ENCODE results near the gene VCL. TPM values are rescaled to one million over a fixed set of nuclear protein-coding genes. Genes with fewer than 3 reads are reported as not detected.

VCL gene
- total and polyA plus RNA-seq, 8 donors = 8.6 to 51.7 (median 28.5) TPM

- 80 to 89% methylated on average over 3 of the region's 3 CpGs for WGBS, 2 donors
- no peak for TF ChIP-seq CTCF (IDR thresholded peaks at IDR 0.05)
- Histone ChIP-seq H3K27me3 (no peaks in the 10 kb centered on the region), H3K4me1 (peaks cover 0 to 4% (median 3%) of the 10 kb centered on the region in 3 donors), H3K27ac (no peak overlapping the region), H3K36me3 (peaks cover 0 to 42% (median 19%) of the 10 kb centered on the region in 3 donors), H3K9me3 (no peaks in the 10 kb centered on the region), H3K4me3 (no peak overlapping the region)
- intact Hi-C loops (cut with DNase I) = no loop called here
- DNase-seq (no peak), FAIRE-seq (no peak), ATAC-seq (no peak)
These were observed 101.5 kb downstream of the VCL start for GRCh38 chr10:74099420-74099819.

GRCh38 chr10:74099836-74100235 is 101.9 kb downstream of the VCL start:
- no peak for TF ChIP-seq CTCF (IDR thresholded peaks at IDR 0.05)
- no peak overlapping the region for H3K4me3 ChIP-seq
- WGBS, 2 donors = 94 to 95% methylated on average over 3 of the region's 3 CpGs
- no peaks in the 10 kb centered on the region for H3K9me3 ChIP-seq
- intact Hi-C loops (cut with DNase I) = no loop called here
- H3K27me3 ChIP-seq = no peaks in the 10 kb centered on the region
- peaks cover 0 to 42% (median 19%) of the 10 kb centered on the region in 3 donors for H3K36me3 ChIP-seq
- FAIRE-seq = no peak
- no peak for ATAC-seq
- no peak for DNase-seq
- H3K27ac ChIP-seq = no peak overlapping the region
- peaks cover 0 to 4% (median 3%) of the 10 kb centered on the region in 3 donors for H3K4me1 ChIP-seq

- intact Hi-C loops (cut with DNase I) = no loop called here
- 86 to 92% methylated on average over 11 of the region's 11 CpGs for WGBS, 2 donors
- no peak overlapping the region for H3K27ac ChIP-seq
- peaks cover 3 to 57% (median 13%) of the 10 kb centered on the region in 3 donors for H3K36me3 ChIP-seq
- H3K4me1 ChIP-seq = no peaks in the 10 kb centered on the region
- TF ChIP-seq CTCF (IDR thresholded peaks at IDR 0.05) = no peak
- H3K9me3 ChIP-seq = no peaks in the 10 kb centered on the region
- H3K27me3 ChIP-seq = no peaks in the 10 kb centered on the region
- no peak for DNase-seq
- H3K4me3 ChIP-seq = no peak overlapping the region
- no peak for ATAC-seq
- no peak for FAIRE-seq
These were observed 105.8 kb downstream of the VCL start for GRCh38 chr10:74103560-74104258.

GRCh38 chr10:74104480-74104879 is 106.6 kb downstream of the VCL start:
- Histone ChIP-seq H3K9me3 (no peaks in the 10 kb centered on the region), H3K36me3 (peaks cover 3 to 58% (median 13%) of the 10 kb centered on the region in 3 donors), H3K4me1 (no peaks in the 10 kb centered on the region), H3K4me3 (no peak overlapping the region), H3K27me3 (no peaks in the 10 kb centered on the region), H3K27ac (no peak overlapping the region)
- DNase-seq (no peak), ATAC-seq (no peak), FAIRE-seq (no peak)
- no peak for TF ChIP-seq CTCF (IDR thresholded peaks at IDR 0.05)
- intact Hi-C loops (cut with DNase I) = no loop called here
- 89 to 93% methylated on average over 5 of the region's 5 CpGs for WGBS, 2 donors

DNA sequence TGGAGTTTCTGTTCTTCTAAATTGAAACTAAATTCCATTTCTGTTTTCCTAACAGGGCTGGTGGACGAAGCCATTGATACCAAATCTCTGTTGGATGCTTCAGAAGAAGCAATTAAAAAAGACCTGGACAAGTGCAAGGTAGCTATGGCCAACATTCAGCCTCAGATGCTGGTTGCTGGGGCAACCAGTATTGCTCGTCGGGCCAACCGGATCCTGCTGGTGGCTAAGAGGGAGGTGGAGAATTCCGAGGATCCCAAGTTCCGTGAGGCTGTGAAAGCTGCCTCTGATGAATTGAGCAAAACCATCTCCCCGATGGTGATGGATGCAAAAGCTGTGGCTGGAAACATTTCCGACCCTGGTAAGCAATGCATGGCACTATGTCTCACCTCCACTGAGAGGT is 107.1 kb downstream of the VCL start:
- peaks cover 3 to 62% (median 14%) of the 10 kb centered on the region in 3 donors for H3K36me3 ChIP-seq
- H3K27me3 ChIP-seq = no peaks in the 10 kb centered on the region
- 86 to 91% methylated on average over 8 of the region's 8 CpGs for WGBS, 2 donors
- FAIRE-seq (no peak), DNase-seq (no peak), ATAC-seq (no peak)
- no peak overlapping the region for H3K27ac ChIP-seq
- intact Hi-C loops (cut with DNase I) = no loop called here
- no peaks in the 10 kb centered on the region for H3K4me1 ChIP-seq
- H3K4me3 ChIP-seq = no peak overlapping the region
- H3K9me3 ChIP-seq = no peaks in the 10 kb centered on the region
- TF ChIP-seq CTCF (IDR thresholded peaks at IDR 0.05) = no peak

Measured in pancreas (tissue), 10 donors.